Testis (tissue), 2 donors: ENCODE results near the gene EEF1A2.

ENCODE experiments used
- CTCF ChIP-seq, 3 experiments: fragments of 450-650 bp in 2 of 3; fragments of 200-600 bp in 1 of 3; sonication (generic) in 1 of 3; IDR thresholded peaks; one replicate each; pipeline ENCODE4 v1.5.1; 2016 to 2019; ENCODE audit warnings: antibody characterized with exemption in 3 of 3, mild to moderate bottlenecking in 2 of 3, moderate library complexity in 1 of 3
- POLR2A ChIP-seq: fragments of 450-650 bp; IDR thresholded peaks from one replicate; pipeline ENCODE4 v1.6.1; 2017; ENCODE audit warnings: antibody characterized with exemption, mild to moderate bottlenecking, moderate library complexity

- no peak for TF ChIP-seq CTCF (IDR thresholded peaks at IDR 0.05)
- TF ChIP-seq POLR2A: no peak
These were observed 34.6 kb downstream of the EEF1A2 start for GRCh38 chr20:63464289-63464635.
